ENCODE measurements around the gene PCAT6.

The PCAT6 gene

DNA sequence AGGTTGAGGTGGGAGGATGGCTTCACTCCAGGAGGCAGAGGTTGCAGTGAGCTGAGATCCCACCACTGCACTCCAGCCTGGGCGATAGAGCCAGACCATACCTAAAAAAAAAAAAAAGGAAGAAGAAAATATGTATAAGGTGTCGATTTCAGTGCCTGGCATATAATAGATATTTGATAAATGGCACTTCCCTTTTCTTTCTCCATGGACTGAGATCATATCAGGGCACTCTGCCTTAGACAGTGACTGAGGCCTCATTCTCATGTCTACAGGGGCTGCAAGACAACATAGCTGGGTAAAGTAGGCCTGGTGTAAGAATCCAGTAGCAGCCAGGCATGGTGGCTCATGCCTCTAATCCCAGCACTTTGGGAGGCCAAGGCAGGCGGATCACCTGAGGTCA lies 21.2 kb downstream of the PCAT6 start:
- no peaks in the 10 kb centered on the region for H3K9me3 ChIP-seq (ENCODE audit: low read depth, low read length)
- no peaks in the 10 kb centered on the region for H3K36me3 ChIP-seq (ENCODE audit: insufficient read depth, low read length)
- no peak overlapping the region for H3K4me3 ChIP-seq
- TF ChIP-seq FOXP2 (optimal IDR thresholded peaks at IDR 0.05; ENCODE audit: control extremely low read depth, extremely low read length, insufficient read depth): no peak
- no peak for TF ChIP-seq EZH2 (IDR thresholded peaks at IDR 0.05)
- TF ChIP-seq POLR2AphosphoS5 (IDR thresholded peaks at IDR 0.05; ENCODE audit: borderline replicate concordance, low read depth, low read length): no peak
- no peak overlapping the region for H3K27ac ChIP-seq
- no peak overlapping the region for H3K9ac ChIP-seq (ENCODE audit: insufficient read length)
- no peak for DNase-seq (ENCODE audit: low read depth, low spot score)

DNA sequence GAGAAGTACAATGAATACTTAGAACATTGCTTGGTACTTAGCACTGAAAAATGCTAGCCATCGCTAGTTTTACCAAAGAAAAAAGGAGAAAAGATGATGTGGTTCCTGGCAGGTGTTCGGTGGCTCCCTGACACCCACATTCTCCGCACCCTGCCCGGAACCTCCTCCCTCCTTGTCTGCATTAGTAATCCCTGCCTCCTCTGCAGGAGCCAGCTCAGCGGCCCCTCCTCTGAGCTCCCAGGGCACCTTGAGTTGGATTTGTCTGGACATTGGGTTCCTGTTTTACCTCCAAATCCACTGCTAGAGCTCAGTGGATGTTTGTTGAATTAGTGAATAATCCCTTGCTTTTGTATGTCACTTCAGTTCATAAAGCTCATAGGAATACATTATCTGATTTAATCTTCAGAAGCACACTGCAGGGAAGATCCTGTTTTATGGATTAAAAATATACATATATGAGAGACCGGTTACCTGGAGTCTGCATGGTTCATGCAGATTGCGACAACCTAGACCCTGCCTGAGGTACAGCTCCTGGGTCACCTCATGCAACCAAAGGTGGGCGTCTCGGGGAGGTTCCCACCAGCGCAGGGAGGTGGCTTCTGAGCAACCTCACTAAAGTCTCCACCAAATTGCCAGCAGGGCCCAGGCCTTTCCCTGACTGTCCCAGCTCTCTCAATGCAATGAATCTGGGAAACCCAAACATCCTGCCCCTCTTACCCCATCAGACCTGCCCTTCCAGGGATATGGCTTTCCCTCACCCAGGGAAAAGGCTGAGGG lies 24.2 kb downstream of the PCAT6 start:
- no peak overlapping the region for H3K27ac ChIP-seq
- no peak overlapping the region for H3K9ac ChIP-seq (ENCODE audit: insufficient read length)
- no peak for DNase-seq (ENCODE audit: low read depth, low spot score)
- H3K36me3 ChIP-seq (ENCODE audit: insufficient read depth, low read length): no peaks in the 10 kb centered on the region
- no peak for TF ChIP-seq POLR2AphosphoS5 (IDR thresholded peaks at IDR 0.05; ENCODE audit: borderline replicate concordance, low read depth, low read length)
- no peak for TF ChIP-seq FOXP2 (optimal IDR thresholded peaks at IDR 0.05; ENCODE audit: control extremely low read depth, extremely low read length, insufficient read depth)
- TF ChIP-seq EZH2 (IDR thresholded peaks at IDR 0.05): no peak
- no peak overlapping the region for H3K4me3 ChIP-seq
- H3K9me3 ChIP-seq (ENCODE audit: low read depth, low read length): no peaks in the 10 kb centered on the region

DNA sequence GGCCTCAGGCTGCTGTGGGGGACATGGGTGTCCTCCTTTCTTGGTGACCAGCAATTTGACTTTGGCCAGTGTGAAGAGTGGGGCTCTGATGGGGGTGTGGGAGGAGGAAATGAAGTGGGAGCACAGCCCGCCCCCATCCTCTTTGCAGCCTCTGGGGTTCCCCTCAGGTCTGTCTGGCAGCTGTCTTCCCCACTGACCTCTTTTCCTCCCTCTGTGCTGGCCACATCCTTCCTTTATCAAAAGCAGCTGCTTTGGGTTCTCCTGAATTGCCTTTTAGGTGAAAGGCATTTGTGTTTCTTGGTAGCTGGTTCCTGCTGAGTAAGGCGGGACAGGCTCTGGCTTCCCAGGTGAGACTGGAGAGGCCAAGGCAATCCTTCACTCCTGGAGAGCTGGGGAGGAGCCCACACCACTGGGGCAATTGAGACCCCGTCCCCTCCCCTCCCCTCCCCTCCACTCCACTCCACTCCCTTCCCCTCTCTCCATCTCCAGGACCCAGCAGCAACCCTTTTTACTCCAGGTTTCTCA lies 24.9 kb downstream of the PCAT6 start:
- Histone ChIP-seq H3K27ac (no peak overlapping the region), H3K9ac (ENCODE audit: insufficient read length) (no peak overlapping the region)

DNA sequence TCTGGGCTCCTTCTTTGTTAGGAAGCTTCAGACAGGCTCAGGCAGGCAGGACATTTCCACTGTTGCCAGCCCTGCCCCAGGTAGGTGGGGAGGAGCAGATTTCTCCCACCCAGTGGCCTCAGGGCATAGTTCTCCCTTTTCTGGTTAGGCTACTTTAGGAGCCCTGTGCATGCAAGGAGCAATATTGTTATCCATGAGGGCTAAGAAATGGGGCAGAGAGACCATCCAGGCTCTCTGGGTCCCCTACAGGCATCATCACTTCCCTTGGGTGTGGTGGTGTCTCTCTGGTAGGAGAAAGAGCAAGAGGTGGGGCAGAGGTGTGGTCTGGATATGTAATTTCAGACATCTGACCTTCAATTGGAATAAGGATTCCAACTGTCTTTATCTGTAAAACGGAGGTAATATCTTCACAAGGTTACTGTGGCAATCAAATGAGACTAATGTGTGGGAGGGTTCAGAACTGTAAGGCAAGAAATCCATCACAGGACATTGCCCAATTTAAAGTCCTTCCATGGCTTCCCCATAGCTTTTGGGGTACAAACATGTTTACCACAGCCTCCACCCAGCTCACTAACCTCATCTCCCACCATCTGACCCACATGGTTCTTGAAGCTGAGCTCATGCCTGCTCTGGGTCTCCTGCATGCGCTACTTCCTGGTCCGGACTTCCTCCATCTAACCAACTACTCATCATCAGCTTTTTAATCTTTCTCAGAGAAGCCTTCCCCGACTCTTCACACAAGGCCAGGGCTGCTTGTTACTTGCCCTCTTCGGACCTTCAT lies 26.1 kb downstream of the PCAT6 start:
- no peaks in the 10 kb centered on the region for H3K36me3 ChIP-seq (ENCODE audit: insufficient read depth, low read length)
- H3K9ac ChIP-seq (ENCODE audit: insufficient read length): no peak overlapping the region
- H3K4me3 ChIP-seq: no peak overlapping the region
- H3K27ac ChIP-seq: no peak overlapping the region
- H3K9me3 ChIP-seq (ENCODE audit: low read depth, low read length): no peaks in the 10 kb centered on the region
- TF ChIP-seq POLR2AphosphoS5 (IDR thresholded peaks at IDR 0.05; ENCODE audit: borderline replicate concordance, low read depth, low read length) (no peak), FOXP2 (optimal IDR thresholded peaks at IDR 0.05; ENCODE audit: control extremely low read depth, extremely low read length, insufficient read depth) (no peak), EZH2 (IDR thresholded peaks at IDR 0.05) (no peak)
- no peak for DNase-seq (ENCODE audit: low read depth, low spot score)

More for the DNA sequence above, 24.9 kb downstream of the PCAT6 start:
- H3K36me3 ChIP-seq (ENCODE audit: insufficient read depth, low read length): no peaks in the 10 kb centered on the region
- H3K9me3 ChIP-seq (ENCODE audit: low read depth, low read length): no peaks in the 10 kb centered on the region
- no peak overlapping the region for H3K4me3 ChIP-seq
- TF ChIP-seq FOXP2 (optimal IDR thresholded peaks at IDR 0.05; ENCODE audit: control extremely low read depth, extremely low read length, insufficient read depth) (no peak), POLR2AphosphoS5 (IDR thresholded peaks at IDR 0.05; ENCODE audit: borderline replicate concordance, low read depth, low read length) (no peak), EZH2 (IDR thresholded peaks at IDR 0.05) (no peak)
- DNase-seq (ENCODE audit: low read depth, low spot score): no peak

DNA sequence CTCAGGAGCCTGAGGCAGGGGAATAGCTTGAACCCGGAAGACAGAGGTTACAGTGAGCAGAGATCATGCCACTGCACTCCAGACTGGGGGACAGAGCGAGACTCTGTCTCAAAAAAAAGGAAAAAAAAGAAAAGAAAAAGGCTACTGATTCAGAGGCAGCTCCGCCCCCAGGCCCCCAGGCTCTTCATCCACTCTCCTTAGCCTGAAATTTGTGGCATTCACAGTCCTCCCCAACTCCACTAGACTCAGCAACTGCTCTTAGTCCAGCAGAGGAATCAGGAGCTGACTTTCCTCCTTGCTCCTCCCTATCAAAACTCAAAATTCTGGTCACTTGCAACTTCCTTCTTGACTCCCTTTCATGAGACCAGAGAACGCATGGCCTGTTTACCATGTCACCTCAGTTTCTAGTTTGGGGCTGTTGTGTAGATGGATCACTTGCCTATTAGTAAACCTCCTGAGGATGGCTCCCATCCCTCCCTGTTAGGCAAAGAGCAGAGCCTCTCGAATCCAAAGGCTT lies 27.1 kb downstream of the PCAT6 start:
- Histone ChIP-seq H3K9ac (ENCODE audit: insufficient read length) (no peak overlapping the region), H3K4me3 (no peak overlapping the region), H3K27ac (no peak overlapping the region), H3K36me3 (ENCODE audit: insufficient read depth, low read length) (no peaks in the 10 kb centered on the region), H3K9me3 (ENCODE audit: low read depth, low read length) (no peaks in the 10 kb centered on the region)
- no peak for DNase-seq (ENCODE audit: low read depth, low spot score)
- no peak for TF ChIP-seq POLR2AphosphoS5 (IDR thresholded peaks at IDR 0.05; ENCODE audit: borderline replicate concordance, low read depth, low read length)
- no peak for TF ChIP-seq EZH2 (IDR thresholded peaks at IDR 0.05)
- TF ChIP-seq FOXP2 (optimal IDR thresholded peaks at IDR 0.05; ENCODE audit: control extremely low read depth, extremely low read length, insufficient read depth): no peak

DNA sequence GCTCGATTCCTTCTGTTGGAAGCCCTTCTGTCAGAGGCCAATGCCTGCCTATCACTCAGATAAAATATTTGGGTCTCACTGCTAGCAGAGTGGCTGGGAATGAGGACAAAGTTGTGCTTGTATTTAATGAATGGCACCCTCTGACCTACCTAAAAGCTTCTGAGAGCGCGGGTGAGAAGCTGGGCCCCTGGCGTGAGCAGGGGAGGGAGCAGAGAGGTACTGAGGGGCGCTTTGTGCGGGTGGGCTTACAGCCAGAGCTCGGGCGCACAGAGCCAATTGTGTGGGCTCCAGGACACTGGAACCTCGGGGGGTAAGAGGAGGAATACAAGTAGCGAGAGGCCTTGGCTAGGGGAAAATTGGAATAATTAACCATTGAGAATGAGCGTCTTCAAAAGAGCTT lies 32.3 kb downstream of the PCAT6 start:
- H3K27ac ChIP-seq: no peak overlapping the region
- TF ChIP-seq EZH2 (IDR thresholded peaks at IDR 0.05) (no peak), FOXP2 (optimal IDR thresholded peaks at IDR 0.05; ENCODE audit: control extremely low read depth, extremely low read length, insufficient read depth) (no peak), POLR2AphosphoS5 (IDR thresholded peaks at IDR 0.05; ENCODE audit: borderline replicate concordance, low read depth, low read length) (no peak)
- DNase-seq (ENCODE audit: low read depth, low spot score): no peak
- H3K9ac ChIP-seq (ENCODE audit: insufficient read length): no peak overlapping the region
- no peak overlapping the region for H3K4me3 ChIP-seq
- no peaks in the 10 kb centered on the region for H3K9me3 ChIP-seq (ENCODE audit: low read depth, low read length)
- H3K36me3 ChIP-seq (ENCODE audit: insufficient read depth, low read length): no peaks in the 10 kb centered on the region

DNA sequence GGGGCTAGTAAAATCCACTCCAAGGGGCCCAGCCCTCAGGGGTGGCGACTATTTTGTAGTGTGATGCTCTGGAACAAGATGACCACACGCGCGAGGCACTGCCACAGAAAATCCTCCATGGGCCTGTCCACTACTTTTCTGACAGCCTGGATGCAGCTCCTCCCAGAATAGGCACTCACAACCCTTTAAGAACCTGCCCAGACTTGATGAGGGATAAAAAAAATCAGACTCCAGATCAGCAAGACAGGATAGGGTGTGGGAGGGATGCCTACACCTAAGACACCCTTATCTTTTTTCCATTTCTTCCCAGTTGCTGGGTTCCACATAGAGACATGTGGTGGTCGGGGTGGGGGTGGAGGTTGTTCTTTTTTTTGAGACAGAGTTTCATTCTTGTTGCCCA lies 33.5 kb downstream of the PCAT6 start:
- Histone ChIP-seq H3K9me3 (ENCODE audit: low read depth, low read length) (no peaks in the 10 kb centered on the region), H3K9ac (ENCODE audit: insufficient read length) (no peak overlapping the region), H3K4me3 (no peak overlapping the region), H3K36me3 (ENCODE audit: insufficient read depth, low read length) (no peaks in the 10 kb centered on the region), H3K27ac (no peak overlapping the region)
- no peak for DNase-seq (ENCODE audit: low read depth, low spot score)
- TF ChIP-seq POLR2AphosphoS5 (IDR thresholded peaks at IDR 0.05; ENCODE audit: borderline replicate concordance, low read depth, low read length): no peak
- TF ChIP-seq FOXP2 (optimal IDR thresholded peaks at IDR 0.05; ENCODE audit: control extremely low read depth, extremely low read length, insufficient read depth): no peak
- TF ChIP-seq EZH2 (IDR thresholded peaks at IDR 0.05): no peak

DNA sequence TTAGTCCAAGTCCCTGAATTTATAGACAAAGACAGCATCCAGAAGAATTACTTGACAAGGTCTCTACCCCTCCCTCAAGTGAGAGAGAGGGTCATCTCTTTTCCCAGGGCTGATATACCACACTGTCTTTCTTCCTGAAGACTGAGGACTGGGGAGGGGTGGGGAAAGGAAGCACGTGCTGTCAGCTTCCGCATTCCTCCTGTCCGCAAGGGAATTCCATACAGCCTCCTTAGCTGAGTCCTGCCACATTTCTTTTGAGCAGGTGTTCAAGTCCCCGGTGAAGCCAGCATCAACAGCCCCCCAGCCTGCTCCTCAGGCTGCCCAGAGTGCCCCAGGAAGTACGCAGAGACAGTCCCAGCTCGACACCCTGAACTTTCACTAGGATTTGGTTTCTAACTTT lies 34.2 kb downstream of the PCAT6 start:
- no peak for DNase-seq (ENCODE audit: low read depth, low spot score)
- Histone ChIP-seq H3K9me3 (ENCODE audit: low read depth, low read length) (no peaks in the 10 kb centered on the region), H3K36me3 (ENCODE audit: insufficient read depth, low read length) (no peaks in the 10 kb centered on the region), H3K4me3 (no peak overlapping the region), H3K27ac (no peak overlapping the region), H3K9ac (ENCODE audit: insufficient read length) (no peak overlapping the region)
- no peak for TF ChIP-seq POLR2AphosphoS5 (IDR thresholded peaks at IDR 0.05; ENCODE audit: borderline replicate concordance, low read depth, low read length)
- TF ChIP-seq FOXP2 (optimal IDR thresholded peaks at IDR 0.05; ENCODE audit: control extremely low read depth, extremely low read length, insufficient read depth): no peak
- no peak for TF ChIP-seq EZH2 (IDR thresholded peaks at IDR 0.05)
